Germinal center (tissue), 1 donor: ENCODE measurements around the gene PIEZO1.

ENCODE experiments used
- DNase-seq: peaks from one replicate; pipeline ENCODE4 v3.0.0; 2012; ENCODE audit warnings: mixed read lengths, low spot score

Gene PIEZO1

DNA sequence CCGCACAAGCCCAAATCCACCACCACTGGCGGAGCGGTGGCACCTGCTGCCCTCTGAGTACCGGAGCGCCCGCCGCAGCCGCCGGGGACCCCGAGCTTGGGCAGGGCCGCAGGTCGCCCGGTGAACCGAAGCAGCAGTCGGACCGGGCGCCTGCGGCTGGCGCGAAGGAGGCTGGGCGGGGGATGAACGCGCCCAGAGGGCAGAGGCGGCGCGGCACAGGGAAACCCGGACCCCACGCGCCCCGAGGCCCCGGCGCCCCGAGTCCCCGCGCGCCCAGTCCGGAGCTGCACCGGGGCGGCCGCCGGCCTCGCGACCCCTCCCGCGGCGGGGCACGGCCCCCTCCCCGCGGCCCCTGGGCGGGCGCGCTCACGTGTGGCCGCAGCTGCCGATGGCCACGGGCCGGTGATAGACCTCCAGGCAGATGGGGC, 79.2 kb downstream of the PIEZO1 start:
- peak; percentile 47 for DNase-seq

DNA sequence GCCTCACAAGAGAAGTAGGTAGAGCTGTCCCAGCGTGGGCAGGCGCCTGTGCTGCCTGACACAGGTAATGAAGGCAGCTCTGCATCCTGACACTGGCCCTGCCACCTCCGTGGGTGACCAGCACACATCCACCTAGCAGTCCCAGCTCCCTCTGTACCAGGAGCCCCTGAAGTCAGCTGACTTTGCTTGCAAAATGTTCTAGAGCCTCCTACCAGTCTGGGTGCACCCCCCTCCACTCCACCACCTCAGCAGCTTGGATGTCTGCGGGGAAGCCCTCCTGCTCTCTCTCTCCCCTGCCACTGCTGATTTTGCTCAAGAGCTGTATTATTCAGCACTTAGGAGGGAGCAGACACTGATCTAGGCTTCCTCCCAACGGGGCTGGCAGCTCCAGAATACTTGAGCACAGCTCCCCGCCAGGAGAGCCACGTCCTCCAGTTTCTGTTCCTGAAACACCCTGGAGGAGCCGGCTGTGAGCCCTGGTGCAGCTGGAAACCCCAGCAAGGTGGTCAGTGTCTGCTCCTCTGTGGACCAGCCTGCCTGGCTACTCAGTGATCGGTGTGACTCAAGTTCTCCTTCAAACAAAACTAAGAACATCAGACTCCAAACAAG, 79.8 kb downstream of the PIEZO1 start:
- peak; percentile 53 for DNase-seq

GRCh38 chr16:88703486-88704309, 81.3 kb downstream of the PIEZO1 start:
- peak; percentile 47 for DNase-seq

GRCh38 chr16:88702371-88703210, 82.4 kb downstream of the PIEZO1 start:
- no peak for DNase-seq

DNA sequence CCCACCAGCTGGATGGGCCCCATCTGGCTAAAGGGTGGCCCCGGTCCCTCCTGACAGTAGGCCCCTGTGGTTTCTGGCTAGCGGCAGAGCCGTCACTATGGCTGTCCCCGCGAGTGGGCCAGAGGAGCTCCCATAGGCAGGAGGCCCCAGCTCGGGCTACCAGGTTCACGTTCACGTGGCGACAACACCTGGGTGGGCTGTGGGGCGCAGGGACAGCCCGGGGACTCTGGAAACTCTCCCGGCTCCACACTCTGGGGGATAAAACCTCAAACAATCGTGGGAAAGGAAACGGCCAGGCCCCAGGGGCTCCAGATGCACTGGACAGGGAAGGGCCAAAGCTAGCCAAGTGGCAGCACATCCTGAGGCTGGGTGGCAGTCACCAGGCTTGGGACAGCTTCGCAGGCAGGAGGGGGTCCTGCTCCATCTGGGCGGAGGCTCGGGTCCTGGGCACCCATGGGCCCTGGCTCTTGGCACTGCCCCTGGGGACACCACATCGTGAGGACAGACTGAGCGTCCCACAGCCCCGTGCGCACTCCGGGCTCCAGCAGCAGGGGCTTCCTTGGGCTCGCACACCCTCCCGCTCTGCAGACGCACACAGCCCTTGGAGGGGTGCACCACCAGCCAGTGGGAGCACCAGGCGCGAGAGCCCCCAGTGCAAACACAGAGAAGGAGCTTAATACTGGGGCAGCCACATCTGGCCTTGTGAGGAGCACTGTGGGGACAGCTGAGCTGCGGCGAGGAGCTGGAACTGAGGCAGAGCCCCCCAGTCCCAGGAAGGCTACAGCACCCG, 83.2 kb downstream of the PIEZO1 start:
- no peak for DNase-seq

DNA sequence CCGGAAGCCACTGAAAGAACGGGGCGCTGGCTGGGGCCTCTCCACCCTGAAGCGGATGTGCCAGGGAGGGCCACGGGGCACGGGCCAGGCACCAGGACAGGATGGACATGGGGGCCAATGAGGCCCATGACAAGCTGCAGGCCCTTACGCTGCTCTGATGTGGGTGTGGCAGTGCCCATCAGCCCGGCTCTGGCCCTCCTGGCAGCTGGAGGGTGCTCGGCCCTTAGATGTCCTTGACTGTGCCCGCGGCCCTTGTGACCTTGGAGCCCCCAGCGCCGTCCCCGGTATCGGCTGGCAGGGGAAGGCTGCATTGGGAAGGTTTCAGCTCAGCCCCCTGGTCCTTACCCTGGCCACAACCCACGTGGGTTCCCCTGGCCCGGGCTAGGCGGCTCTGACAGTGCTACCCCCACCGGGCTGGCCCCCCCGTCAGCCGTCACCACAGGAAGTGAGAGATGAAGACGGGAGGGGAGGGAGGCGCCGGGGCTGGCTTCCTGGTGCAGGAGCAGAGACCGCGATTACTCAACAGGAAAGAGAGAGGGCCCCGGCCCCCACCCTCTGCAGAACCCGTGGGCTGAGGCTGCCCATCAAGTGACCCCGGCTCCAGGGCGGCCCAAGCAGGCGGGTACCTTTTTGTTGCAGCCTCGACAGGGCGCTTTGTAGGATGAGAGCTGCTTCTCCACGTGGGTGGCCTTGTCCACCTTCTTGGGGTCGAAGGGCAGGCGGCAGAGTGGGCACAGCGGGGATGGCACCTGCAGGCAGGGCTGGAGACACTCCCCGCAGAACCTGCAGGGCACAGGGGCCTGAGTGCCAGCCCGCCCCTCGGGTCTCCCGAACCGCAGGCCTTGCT, 84.2 kb downstream of the PIEZO1 start:
- DNase-seq = peak; percentile 78

DNA sequence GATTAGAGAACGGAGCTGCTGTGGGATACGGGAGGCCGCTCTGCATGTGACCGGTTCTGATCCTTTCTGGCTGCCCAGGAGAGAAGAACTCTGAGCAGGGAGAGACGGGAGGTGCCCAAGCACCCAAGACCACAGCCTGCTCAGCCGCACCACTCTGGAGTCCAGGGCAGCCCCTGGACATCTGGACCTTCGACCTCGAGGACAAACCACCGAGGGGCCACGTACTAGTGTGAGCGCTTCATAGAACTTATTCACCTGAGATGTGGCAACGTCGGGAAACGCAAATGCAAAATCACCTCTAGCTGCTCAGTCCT, 84.7 kb downstream of the PIEZO1 start:
- DNase-seq = no peak

DNA sequence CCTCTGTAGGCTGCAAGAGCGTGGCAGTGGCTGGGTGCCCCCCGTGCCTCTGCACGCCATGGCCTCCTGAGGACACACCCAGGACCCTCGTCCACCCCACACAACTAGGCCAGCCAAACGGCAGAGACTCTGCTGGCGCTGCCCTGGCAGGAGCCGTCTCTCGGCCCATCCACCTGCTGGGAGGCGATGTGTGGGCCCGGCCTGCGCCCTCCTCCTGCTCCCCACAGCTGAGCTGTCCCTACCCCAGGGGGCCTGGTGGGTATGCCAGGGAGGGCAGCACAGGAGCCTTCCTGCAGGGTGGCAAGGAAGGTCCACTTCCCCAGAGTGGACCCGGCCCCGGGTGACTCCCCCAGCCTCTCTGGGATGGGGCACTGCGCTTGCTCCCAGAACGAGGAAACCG, 85.8 kb downstream of the PIEZO1 start:
- no peak for DNase-seq

DNA sequence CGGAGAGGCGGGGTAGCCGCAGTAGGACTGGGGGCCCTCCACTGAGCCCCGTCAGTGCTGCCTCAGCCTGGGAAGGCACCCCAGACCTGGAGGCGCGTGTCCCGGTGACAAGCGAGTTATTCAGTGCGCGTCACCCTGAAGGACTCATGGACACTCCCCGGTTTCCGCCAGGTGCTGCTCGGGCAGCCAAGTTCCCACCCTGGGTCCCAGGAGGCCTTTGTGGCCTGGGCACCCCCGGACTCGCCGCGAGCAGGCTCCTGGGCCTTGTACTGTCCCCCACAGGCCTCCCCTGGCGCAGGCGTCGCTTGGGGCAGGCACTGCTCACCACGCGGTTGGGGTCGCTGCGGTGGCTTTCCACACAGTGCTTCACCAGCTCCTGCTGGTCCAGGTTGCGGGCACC, 86.4 kb downstream of the PIEZO1 start:
- no peak for DNase-seq

- no peak for DNase-seq
These were observed 87.0 kb downstream of the PIEZO1 start for GRCh38 chr16:88697831-88698615.

GRCh38 chr16:88697116-88697830, 87.7 kb downstream of the PIEZO1 start:
- DNase-seq = no peak

GRCh38 chr16:88696441-88696840, 88.6 kb downstream of the PIEZO1 start:
- no peak for DNase-seq

DNA sequence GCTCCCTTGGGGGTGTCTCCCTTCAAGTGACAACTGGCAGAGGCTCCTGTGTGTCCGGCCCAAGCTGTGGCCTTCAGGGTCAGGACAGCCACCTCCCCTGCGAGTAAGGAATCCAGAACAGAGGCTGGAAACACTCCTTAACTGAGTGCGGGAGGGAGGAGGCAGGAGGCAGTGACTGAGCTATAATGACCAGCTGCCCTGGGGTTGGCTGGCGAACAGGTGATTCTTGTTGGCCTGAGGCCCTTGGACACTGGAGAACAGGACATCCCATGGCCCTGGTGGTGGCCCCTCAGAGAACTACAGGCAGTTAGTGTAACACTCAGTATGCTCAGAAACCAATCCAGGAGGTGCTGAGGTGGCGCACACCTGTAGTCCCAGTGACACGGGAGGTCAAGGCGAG, 89.3 kb downstream of the PIEZO1 start:
- no peak for DNase-seq

DNA sequence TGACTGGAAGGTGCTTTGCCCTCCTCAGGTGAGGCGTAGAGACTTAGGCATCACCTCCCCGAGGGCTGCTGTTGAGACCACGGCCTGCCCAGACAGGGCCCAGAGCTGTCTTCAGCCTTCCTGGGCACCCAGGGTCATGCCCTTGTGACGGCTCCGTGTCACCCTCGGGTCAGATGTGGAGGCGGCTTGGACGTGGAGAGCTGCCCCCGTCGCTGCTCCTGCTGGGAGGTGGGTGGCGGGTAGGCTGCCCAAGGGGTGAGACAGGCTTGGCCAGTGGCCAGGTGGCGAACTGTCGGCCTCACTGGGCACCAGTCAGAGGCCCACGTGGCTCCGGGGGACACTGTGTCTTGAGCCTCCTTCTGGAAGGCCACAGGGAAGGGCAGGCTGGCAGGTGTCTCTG, 89.8 kb downstream of the PIEZO1 start:
- no peak for DNase-seq

DNA sequence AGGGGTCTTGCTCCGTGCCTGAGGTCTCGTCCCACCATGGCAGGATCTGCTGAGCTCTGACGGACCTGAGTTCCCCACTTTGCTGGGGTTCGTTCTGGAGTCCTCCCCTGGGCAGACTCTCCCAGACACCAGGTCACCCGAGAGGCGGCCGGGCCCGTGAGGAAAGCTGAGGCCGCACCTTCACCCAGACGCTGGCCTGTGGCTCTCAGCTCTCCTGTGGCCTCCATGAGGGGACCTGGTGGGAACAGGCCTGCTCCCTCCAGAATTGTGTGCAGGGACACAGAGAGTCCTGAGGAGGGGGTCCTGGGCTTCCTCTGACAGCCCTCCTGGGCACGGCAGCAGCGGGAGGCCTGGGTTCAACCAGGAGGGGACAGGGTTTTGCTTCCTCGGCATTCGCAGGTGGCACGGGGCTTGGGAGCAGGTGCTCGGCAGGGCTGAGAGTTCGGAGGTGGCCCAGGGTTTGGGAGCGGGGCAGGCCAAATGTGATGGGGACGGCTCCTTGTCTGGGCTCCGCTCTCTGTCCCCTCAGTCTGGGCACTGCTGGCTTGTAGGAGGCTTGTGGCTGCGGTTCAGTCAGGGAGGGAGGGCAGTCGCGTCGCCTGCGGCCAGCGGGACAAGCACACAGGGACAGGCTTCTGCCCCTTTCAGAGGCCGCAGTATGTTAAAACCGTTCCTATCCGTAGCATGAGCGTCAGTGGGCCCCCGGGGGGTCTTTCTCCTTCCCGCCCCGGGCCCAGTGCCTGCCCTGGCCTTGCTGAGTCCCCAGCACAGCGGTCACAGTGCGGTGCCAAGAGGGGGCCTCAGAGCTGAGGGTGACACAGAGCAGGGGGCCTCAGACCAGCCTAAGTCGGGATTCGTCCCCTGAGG, 90.6 kb downstream of the PIEZO1 start:
- DNase-seq = no peak

DNA sequence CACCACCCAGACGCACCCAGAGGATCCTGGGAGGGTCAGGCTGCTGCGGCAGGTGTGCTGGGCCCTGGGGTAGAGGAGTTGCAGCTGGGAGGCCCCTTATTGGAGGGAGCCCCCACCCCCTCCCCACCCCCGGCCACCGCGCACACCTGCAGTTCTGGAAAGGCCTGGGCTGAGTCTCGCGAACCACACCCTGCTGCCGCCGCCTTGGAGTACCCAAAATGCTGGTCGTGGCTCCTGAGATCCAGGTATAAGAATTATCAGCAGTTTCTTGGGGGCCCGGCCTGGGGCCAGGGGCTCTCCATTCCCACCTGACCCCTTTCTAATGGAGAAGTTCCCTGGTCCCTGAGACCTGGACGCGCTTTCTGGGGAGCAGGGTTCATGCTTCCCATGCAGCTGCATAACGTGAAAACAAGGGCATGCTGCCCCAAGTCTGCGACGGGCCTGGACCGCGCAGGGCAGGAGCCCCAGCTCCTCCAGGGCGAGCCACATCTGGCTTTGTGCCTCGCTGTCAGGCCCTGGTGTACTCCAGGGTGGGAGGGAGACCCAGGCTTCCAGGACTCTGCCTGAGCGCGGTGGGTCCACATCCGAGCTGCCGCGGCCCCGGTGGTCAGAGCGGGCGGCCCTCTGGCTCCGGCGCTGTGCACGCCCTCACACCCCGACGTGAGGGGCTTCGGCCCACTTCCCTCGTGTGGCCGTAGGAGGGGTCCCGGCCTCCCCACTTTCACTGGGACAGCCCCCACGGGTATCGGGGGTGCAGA, 91.4 kb downstream of the PIEZO1 start:
- DNase-seq = no peak

GRCh38 chr16:88692861-88693260, 92.2 kb downstream of the PIEZO1 start:
- DNase-seq = no peak
